Heart right ventricle (tissue), 16 donors: ENCODE results near the gene WASHC2C. TPM values are rescaled to one million over a fixed set of nuclear protein-coding genes. Genes with fewer than 3 reads are reported as not detected.
"Not testable (repeated sequence)": the region's sequence is repeated elsewhere in the genome, so short reads cannot be mapped to it uniquely, and the experiment has no call there.

Experiments used
- ATAC-seq, 8 donors: fragments of 200-7000 bp; cut with Tn5 transposase; one replicate each; pipeline ENCODE4 v1.9.1; 2020; ENCODE audit warnings: mild to moderate bottlenecking in 8 of 8, moderate library complexity in 8 of 8, moderate number of reproducible peaks in 1 of 8
- DNase-seq, 2 donors: peaks; one replicate each; pipeline ENCODE4 v3.0.0-alpha.2; 2020
- H3K27ac ChIP-seq, 10 donors: fragments of 200-600 bp; sonication (generic) in 2 of 10; one replicate each; pipeline versions ENCODE4 v1.5.0 to v1.8.0; 2020 to 2022; ENCODE audit warnings: mild to moderate bottlenecking in 3 of 10
- H3K27me3 ChIP-seq, 7 donors: fragments of 200-600 bp; one replicate each; pipeline ENCODE4 v1.8.0; 2021 to 2022; ENCODE audit warnings: mild to moderate bottlenecking in 2 of 7
- H3K36me3 ChIP-seq, 9 donors: fragments of 200-600 bp; sonication (generic) in 1 of 9; one replicate each; pipeline versions ENCODE4 v1.5.0 to v1.8.0; 2020 to 2022; ENCODE audit warnings: mild to moderate bottlenecking in 2 of 9
- H3K4me1 ChIP-seq, 9 donors: fragments of 200-600 bp; sonication (generic) in 1 of 9; one replicate each; pipeline versions ENCODE4 v1.5.0 to v1.8.0; 2020 to 2022; ENCODE audit warnings: mild to moderate bottlenecking in 4 of 9
- H3K4me3 ChIP-seq, 10 donors: fragments of 200-600 bp; sonication (generic) in 2 of 10; one replicate each; pipeline versions ENCODE4 v1.5.0 to v1.8.0; 2020 to 2022; ENCODE audit warnings: mild to moderate bottlenecking in 7 of 10, moderate library complexity in 2 of 10
- H3K9me3 ChIP-seq, 11 donors: fragments of 200-600 bp in 10 of 11; sonication (generic) in 2 of 11; one replicate each; pipeline versions ENCODE4 v1.5.0 to v1.8.0; 2013 to 2022; ENCODE audit warnings: mild to moderate bottlenecking in 2 of 11, control low read depth in 1 of 11, moderate library complexity in 1 of 11
- WGBS, 2 donors: extraction: QIAGEN DNeasy Blood & Tissue Kit; methylation state at CpG; one replicate each; pipeline ENCODE4 v1.1.7; 2013; ENCODE audit warnings: inconsistent platforms in 1 of 2; 5-methylcytosine and 5-hydroxymethylcytosine counted together
- intact Hi-C, 10 donors: fragments of 100-400 bp; cut with DNase I; formaldehyde crosslinking; loops; one replicate each; pipeline versions ENCODE4 v1.11.1 to v1.14.2; 2022
- long read RNA-seq, 3 donors: library from polyadenylated mRNA; unstranded; transcript quantifications; one replicate each; pipeline ENCODE4 v2.0.0, GENCODE V29; 2020 to 2021
- polyA plus RNA-seq, 2 donors: library from polyadenylated mRNA; stranded (reverse); fragments of 200-250 nt; gene quantifications; one replicate each; pipeline ENCODE4 v1.2.3, GENCODE V29; 2013
- total RNA-seq, 10 donors: library from RNA; stranded (reverse); fragmentation: NEBNext Ultra II Directional in 3 of 10; extraction: Animal tissue kit (Norgen Biotek cat#: 25700) in 3 of 10; gene quantifications; one replicate each; pipeline versions ENCODE4 v1.2.1 to v1.2.4, GENCODE V29; 2021 to 2023
- donor health status: Arrhythmogenic right ventricular cardiomyopathy.
- donor health status: ischemic (EF 13 %, LVEDD 7.1; RV severe dilation, severe dysfunction).
- donor health status: healthy with polysubstance abuse.
- donor health status: DM: no; HTN: yes; CAD: no.
- donor health status: DM: no; HTN: no; CAD: no.
- donor health status: ischemic (EF 25% LVEDD 6.9; RV normal size, moderate dysfunction).
- donor health status: ischemic (EF 25% LVEDD 5.7; RV mildly dilated, moderate dysfunction).
- donor health status: healthy.
- donor health status: DM: yes; HTN: yes; CAD: no.
- donor health status: Ischemic cardiomyopathy.
- donor health status: ischemic (EF 35%, LVEDD 5.7; RV mildly dilated, moderate dysfunction).
- donor health status: nonischemic (EF 11% LVEDD 7.7; RV severe dilation, severe dysfunction).
- donor health status: DM: yes; HTN: yes; CAD: no.
- donor health status: PGD.
- donor health status: ischemic (EF 29% LVEDD 5.4; RV normal size, mild dysfunction).
- donor health status: nonischemic (EF 23%, LVEDD 6.1; RV moderate dilation, normal function).

Gene WASHC2C
- 10 to 100 TPM; 21.8 to 32.8 (median 26.8) TPM for total RNA-seq
- polyA plus RNA-seq: 10 to 100 TPM; 10.1 to 13.2 TPM
- long read RNA-seq, donor 1, full-length matches to known transcripts: 32 of 91 reads
- long read RNA-seq, donor 1, partial matches to known transcripts: 18 of 91 reads
- long read RNA-seq, donor 1, other reads (novel, unspliced or antisense): 41 of 91 reads
- long read RNA-seq, donor 2, full-length matches to known transcripts: 62 of 141 reads
- long read RNA-seq, donor 2, partial matches to known transcripts: 30 of 141 reads
- long read RNA-seq, donor 2, other reads (novel, unspliced or antisense): 49 of 141 reads
- long read RNA-seq, donor 3, full-length matches to known transcripts: 15 of 121 reads
- long read RNA-seq, donor 3, partial matches to known transcripts: 53 of 121 reads
- long read RNA-seq, donor 3, other reads (novel, unspliced or antisense): 53 of 121 reads

- not testable (repeated sequence) for H3K9me3 ChIP-seq, H3K27me3 ChIP-seq, H3K4me1 ChIP-seq
- peak within 1 kb of the TSS; percentile 52 to 95 (median 82) for H3K27ac ChIP-seq
- intact Hi-C loops: loop anchor here in 1 of 10 donors (10.0 kb wide), 1 partner anchor 52 kb away; the partner anchor contains the start of gene ZFAND4
- WGBS, 2 donors: 1% methylated on average over 37 to 49 of the region's 49 CpGs
- peaks cover 0 to 10% (median 0%) of the 10 kb centered on the region in 9 donors for H3K36me3 ChIP-seq
- peak within 1 kb of the TSS; percentile 73 to 95 (median 86) for H3K4me3 ChIP-seq
- peak; percentile 97 to 99 (median 98) for ATAC-seq
- peak; percentile 91 to 97 for DNase-seq
Measured at GRCh38 chr10:45726703-45727420, at the start of gene WASHC2C. Gene WASHC2C (plus strand): TSS chr10:45727266. CDS start chr10:45727318, 52 bp downstream.

GRCh38 chr10:45678467-45678866, 48.6 kb upstream of the WASHC2C start:
- intact Hi-C loops: loop anchor here in 3 of 10 donors (10.0 kb wide), 3 partner anchors 46 to 214 kb away; partner anchors contain the start of gene WASHC2C (in 1 of the 3)
- not testable (repeated sequence) for H3K36me3 ChIP-seq, H3K27ac ChIP-seq, H3K4me3 ChIP-seq, H3K4me1 ChIP-seq, DNase-seq, H3K27me3 ChIP-seq, ATAC-seq, H3K9me3 ChIP-seq
- 89 to 96% methylated on average over 8 to 12 of the region's 14 CpGs for WGBS, 2 donors

- H3K36me3 ChIP-seq, ATAC-seq, DNase-seq, H3K27me3 ChIP-seq, H3K9me3 ChIP-seq, H3K4me3 ChIP-seq, intact Hi-C loops: not testable (repeated sequence)
- 29 to 40% methylated on average over 2 of the region's 3 CpGs for WGBS, 2 donors
- H3K27ac ChIP-seq: peak overlapping the region in 1 of 10 donors; percentile 56
- peaks cover 0 to 12% (median 0%) of the 10 kb centered on the region in 9 donors for H3K4me1 ChIP-seq
Measured at GRCh38 chr10:45710200-45710796, 16.8 kb upstream of the WASHC2C start.

GRCh38 chr10:45711223-45711622, 15.8 kb upstream of the WASHC2C start:
- H3K4me3 ChIP-seq, H3K27me3 ChIP-seq, ATAC-seq, intact Hi-C loops, H3K36me3 ChIP-seq, DNase-seq, H3K9me3 ChIP-seq: not testable (repeated sequence)
- H3K27ac ChIP-seq: peak overlapping the region in 1 of 10 donors; percentile 56
- WGBS, 2 donors: 83% methylated on average over 2 to 3 of the region's 5 CpGs
- peaks cover 0 to 12% (median 0%) of the 10 kb centered on the region in 9 donors for H3K4me1 ChIP-seq

- intact Hi-C loops, DNase-seq, H3K27me3 ChIP-seq, H3K4me1 ChIP-seq, ATAC-seq, H3K36me3 ChIP-seq, H3K9me3 ChIP-seq, H3K4me3 ChIP-seq, H3K27ac ChIP-seq: not testable (repeated sequence)
- whole genome bisulfite sequencing, 2 donors: 57 to 65% methylated on average over 3 of the region's 3 CpGs
Measured at GRCh38 chr10:45717053-45717452, 10.0 kb upstream of the WASHC2C start.

GRCh38 chr10:45717642-45718041, 9.4 kb upstream of the WASHC2C start:
- H3K4me3 ChIP-seq, ATAC-seq, H3K36me3 ChIP-seq, H3K9me3 ChIP-seq, intact Hi-C loops, H3K27ac ChIP-seq, DNase-seq, H3K27me3 ChIP-seq, H3K4me1 ChIP-seq: not testable (repeated sequence)
- WGBS, 2 donors: 73 to 75% methylated on average over 1 of the region's 1 CpG

- not testable (repeated sequence) for H3K4me1 ChIP-seq, DNase-seq, H3K9me3 ChIP-seq, H3K4me3 ChIP-seq, H3K36me3 ChIP-seq, H3K27ac ChIP-seq, H3K27me3 ChIP-seq, ATAC-seq
- WGBS, 2 donors: 45 to 56% methylated on average over 9 of the region's 10 CpGs
- intact Hi-C loops: loop anchor here in 1 of 10 donors (10.0 kb wide), 1 partner anchor 47 kb away; the partner anchor contains the start of gene ZFAND4
Measured at GRCh38 chr10:45721503-45721902, 5.6 kb upstream of the WASHC2C start.

GRCh38 chr10:45723851-45724250, 3.2 kb upstream of the WASHC2C start:
- H3K27me3 ChIP-seq, H3K9me3 ChIP-seq, ATAC-seq, DNase-seq, H3K4me1 ChIP-seq, H3K4me3 ChIP-seq, H3K36me3 ChIP-seq, H3K27ac ChIP-seq: not testable (repeated sequence)
- intact Hi-C loops: loop anchor here in 1 of 10 donors (10.0 kb wide), 1 partner anchor 49 kb away; the partner anchor contains the start of gene ZFAND4
- WGBS, 2 donors: 88 to 89% methylated on average over 10 to 11 of the region's 11 CpGs

GRCh38 chr10:45727421-45727965, 427 bp downstream of the WASHC2C start:
- peak; percentile 63 to 91 (median 74) for ATAC-seq
- WGBS, 2 donors: 2% methylated on average over 22 to 26 of the region's 45 CpGs
- Histone ChIP-seq H3K27ac (peak overlapping the region; percentile 52 to 95 (median 82)), H3K4me3 (peak overlapping the region; percentile 73 to 95 (median 86)), H3K36me3 (peaks cover 0 to 17% (median 0%) of the 10 kb centered on the region in 9 donors)
- not testable (repeated sequence) for DNase-seq, H3K9me3 ChIP-seq, H3K27me3 ChIP-seq, H3K4me1 ChIP-seq
- intact Hi-C loops: loop anchor here in 1 of 10 donors (10.0 kb wide), 1 partner anchor 53 kb away; the partner anchor contains the start of gene ZFAND4

GRCh38 chr10:45734449-45734848, 7.4 kb downstream of the WASHC2C start:
- WGBS, 2 donors: 92 to 95% methylated on average over 1 of the region's 2 CpGs
- H3K27ac ChIP-seq, DNase-seq, H3K4me1 ChIP-seq, H3K9me3 ChIP-seq, H3K4me3 ChIP-seq, intact Hi-C loops, ATAC-seq, H3K27me3 ChIP-seq: not testable (repeated sequence)
- H3K36me3 ChIP-seq: peaks cover 0 to 50% (median 0%) of the 10 kb centered on the region in 9 donors
